HG02623 (cell line): ENCODE results near the gene DRD2.

Experiments
- ATAC-seq: cut with Tn5 transposase; IDR thresholded peaks from one replicate; pipeline ENCODE4 v1.9.1; 2021; ENCODE audit warnings: moderate library complexity; ENCODE audit not compliant: unreplicated experiment

Gene DRD2

GRCh38 chr11:113405724-113406478 is 69.3 kb downstream of the DRD2 start:
- ATAC-seq, result no peak

GRCh38 chr11:113404859-113405430 is 70.3 kb downstream of the DRD2 start:
- no peak for ATAC-seq

DNA sequence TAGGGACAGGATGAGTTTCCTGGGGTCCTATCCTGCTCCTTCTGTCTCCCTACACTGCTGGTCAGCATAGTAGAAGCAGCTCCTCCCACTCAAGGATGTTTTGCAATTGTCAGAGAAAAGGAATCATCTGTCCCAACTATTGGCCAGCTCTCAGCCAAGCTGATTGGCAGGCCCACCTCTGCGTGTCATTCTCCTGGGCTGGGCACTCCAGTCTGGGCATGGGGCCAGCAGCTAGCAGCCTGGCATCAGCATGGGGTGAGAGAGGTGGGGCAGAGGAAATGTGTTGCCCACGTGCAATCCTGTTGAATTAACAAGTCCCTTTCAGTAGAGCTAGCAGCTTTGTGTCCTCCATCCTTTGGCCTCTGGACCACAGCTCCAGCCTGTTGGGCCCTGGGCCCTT is 73.5 kb downstream of the DRD2 start:
- ATAC-seq, result no peak

DNA sequence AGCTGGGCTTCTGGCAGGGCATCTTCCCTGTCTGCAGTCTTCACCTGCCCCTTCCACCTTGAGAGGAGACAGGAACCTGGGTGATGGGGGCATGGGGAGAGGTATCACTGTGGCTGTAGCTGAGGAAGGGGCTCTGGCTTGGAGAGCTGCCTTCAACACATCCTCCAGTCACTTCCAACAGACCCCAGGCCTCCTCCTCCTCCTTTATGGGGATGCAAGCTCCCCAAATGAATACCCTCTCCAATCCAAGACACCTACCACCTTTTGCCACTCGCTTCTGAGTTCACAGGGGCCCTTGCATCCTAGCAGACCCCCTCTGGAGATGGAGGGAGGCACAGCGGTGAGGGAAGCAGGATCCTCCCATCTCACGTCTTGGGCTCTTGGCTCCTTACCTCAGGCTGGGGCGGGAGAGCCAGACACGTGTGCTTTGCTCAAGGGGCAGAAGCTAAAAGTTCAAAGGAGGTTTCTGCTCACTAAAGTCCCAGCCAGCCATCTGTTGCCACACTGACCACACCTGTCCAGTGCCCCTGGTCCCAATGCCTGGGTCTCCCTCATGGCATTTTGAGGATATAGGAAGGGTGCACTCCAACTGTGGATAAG is 74.5 kb downstream of the DRD2 start:
- ATAC-seq, result no peak

GRCh38 chr11:113398669-113399430 is 76.3 kb downstream of the DRD2 start:
- no peak for ATAC-seq

- ATAC-seq, result no peak
Measured at GRCh38 chr11:113397821-113398220, 77.4 kb downstream of the DRD2 start.

DNA sequence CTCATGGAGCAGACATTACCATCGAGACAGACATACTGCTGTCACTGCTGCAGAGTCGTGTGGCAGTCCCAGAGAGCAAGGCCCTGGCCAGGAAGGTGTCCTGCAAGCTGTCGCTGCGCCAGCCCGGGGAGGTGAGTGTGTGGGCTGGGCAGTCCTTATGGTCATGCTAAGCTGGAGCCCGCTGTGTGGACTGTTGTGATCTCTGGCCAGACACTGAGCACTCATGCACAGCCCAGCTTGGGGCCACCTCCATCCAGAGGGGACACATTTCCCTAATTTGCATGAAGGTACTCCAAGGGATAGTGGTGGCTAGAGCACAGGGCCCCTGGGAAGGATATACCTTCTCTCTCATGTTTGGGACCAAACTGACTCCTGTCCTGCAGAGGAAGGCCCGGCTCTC is 78.0 kb downstream of the DRD2 start:
- ATAC-seq, result no peak

DNA sequence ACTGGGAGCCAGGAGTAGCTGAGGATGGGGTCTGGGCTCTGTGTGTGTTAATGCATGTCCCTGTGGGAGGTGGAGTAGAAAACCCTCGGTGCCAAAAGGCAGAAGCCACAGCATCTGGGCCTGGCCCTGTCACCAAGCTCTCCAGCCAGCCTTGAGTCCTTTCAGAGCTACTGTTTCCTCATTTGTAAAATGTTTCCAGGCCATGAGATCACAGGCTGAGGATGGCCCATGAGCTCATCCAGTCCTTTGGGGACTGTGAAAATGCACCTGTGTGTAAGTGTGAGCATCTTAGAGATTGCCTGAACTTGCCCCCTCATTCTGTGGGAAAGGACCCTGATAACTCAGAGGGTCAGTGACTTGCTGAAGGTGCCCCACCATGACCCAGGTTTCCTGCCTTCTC is 78.5 kb downstream of the DRD2 start:
- ATAC-seq, result no peak

GRCh38 chr11:113395782-113396336 is 79.3 kb downstream of the DRD2 start:
- no peak for ATAC-seq

DNA sequence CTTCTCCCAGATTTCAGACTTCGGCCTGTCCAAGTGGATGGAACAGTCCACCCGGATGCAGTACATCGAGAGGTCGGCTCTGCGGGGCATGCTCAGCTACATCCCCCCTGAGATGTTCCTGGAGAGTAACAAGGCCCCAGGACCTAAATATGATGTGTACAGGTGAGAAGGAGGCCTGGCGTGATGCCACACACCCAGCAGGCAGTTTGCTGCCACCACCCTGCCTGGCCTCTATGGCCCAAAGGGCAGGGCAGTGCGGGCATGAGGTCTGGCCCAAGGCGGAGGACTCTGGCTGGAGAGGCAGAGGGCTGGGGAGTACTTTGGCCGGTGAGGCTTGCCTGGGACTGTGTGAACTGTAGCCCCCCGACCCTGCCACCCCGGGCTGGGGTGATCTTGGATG is 80.3 kb downstream of the DRD2 start:
- no peak for ATAC-seq

DNA sequence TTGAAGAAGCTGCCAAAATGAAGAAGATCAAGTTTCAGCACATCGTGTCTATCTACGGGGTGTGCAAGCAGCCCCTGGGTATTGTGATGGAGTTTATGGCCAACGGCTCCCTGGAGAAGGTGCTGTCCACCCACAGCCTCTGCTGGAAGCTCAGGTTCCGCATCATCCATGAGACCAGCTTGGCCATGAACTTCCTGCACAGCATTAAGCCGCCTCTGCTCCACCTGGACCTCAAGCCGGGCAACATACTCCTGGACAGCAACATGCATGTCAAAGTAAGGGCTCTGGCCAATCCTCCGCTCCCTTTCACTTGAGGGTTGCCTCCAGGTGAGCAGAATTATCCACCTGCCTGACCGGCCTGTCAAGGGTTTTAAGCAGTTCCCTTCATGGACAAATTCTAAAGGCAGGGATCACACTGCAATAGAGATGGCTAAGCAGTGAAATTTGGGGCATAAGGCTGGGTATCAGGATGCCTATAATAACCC is 81.7 kb downstream of the DRD2 start:
- no peak for ATAC-seq

DNA sequence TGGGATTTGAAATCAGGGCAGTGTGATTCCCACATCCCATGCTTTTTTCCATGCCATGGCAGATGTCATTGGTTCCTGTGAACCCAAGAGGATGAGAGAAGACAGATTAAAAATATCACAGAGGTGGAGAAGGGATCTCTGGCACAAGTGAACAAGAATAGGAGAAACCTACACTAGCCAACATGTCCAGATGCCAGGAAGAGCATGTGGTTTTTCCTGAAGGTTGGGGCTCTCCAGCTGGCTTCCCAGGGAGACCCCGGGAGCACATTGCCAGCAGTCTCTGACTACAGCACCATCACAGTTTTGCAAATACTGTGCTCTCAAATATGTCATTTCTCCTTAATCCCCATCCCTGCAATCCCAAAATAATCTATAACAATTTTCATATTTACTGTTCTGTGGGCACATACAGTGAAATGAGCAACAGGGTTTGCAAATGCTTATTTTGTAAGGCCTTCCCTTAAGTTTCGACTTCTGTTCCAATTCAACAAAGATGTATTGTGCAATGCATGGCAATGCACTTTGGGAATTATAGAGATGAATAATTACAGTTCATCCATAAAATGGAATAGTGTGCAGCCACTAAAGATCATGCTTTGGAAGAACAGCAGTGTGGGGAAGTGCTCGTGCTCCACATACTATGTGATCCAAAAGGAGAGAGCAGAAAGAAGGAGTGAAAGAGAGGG is 82.8 kb downstream of the DRD2 start:
- ATAC-seq, result no peak

DNA sequence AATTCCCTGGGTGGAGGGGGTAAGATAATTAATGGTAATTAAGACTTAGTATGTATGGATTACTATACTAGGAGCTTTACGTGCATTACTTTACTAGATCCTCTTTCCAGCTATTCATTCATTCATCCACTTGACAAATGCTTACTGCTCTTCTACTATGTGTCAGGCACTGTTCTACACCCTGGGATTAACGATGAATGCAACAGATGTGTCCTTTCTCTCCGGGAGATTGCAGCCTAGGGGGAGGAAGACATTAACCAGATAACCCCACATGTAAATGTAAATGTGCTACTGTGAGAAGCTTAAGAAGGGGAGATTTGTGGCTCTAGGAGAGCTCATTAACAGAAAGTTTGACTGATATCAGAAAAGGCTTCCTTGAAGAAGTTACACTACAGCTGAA is 85.9 kb downstream of the DRD2 start:
- ATAC-seq, result no peak

- no peak for ATAC-seq
Measured at GRCh38 chr11:113387605-113388211, 87.5 kb downstream of the DRD2 start, which contains the start of gene ANKK1. TSS of gene ANKK1 (plus strand) at chr11:113387779. CDS start at chr11:113387885, 106 bp downstream.

DNA sequence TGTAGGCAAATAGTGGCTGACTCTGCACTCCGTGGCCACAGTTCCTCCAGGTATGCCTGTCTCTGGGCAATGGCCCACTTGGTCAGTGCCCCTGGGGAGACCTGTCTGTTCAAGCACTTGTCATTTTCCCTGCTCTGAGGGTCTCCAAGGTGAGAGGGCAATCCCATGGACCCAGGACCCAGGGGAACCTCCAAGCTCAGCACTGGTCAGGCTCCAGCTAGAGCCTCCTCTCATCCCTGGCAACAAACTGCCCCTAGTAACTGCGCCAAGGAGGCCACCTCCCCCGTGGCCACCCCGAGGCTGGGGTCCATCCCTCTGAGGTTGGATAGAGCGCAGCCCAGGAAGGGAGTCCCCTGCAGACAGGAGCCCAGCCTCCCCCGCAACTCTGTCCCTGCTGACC is 88.3 kb downstream of the DRD2 start:
- ATAC-seq, result no peak

GRCh38 chr11:113385749-113386148 is 89.4 kb downstream of the DRD2 start:
- ATAC-seq, result no peak

DNA sequence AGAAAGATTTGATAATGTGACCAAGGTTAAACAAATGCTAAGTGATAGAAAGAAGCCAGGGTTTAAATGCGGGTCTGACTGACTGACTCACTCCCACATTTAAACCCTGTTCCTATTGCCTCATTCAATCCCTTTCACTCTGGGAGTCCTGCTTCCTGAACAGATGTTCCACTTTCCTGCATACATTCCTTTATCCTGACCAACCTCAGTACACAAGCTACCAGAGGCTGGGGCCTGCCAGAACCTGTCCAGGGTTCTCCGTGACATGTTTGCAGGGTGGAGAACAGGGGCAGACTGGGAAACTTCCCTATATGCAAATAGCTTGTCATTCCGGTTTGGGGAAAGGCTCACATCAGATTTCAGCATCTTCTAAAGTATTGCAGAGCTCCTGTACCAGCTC is 90.6 kb downstream of the DRD2 start:
- no peak for ATAC-seq

DNA sequence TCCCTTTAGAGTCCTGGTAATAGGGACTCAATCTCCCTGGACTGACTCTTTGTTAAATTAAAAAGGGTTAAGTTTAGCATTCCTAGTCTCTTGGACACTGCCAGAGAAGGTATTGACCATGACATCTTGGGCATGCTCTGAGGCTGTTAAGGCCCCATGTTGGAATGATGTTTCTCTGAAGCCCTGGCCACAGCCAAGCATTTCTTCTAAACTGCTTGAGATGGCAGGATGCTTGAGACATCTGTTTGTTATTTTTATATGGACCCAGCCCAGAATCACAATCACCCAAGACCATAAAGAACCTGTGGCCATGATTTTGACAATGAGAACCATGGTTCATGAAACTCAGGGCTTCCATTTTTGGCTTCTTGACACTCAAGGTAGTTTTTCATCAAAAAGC is 93.1 kb downstream of the DRD2 start:
- no peak for ATAC-seq

DNA sequence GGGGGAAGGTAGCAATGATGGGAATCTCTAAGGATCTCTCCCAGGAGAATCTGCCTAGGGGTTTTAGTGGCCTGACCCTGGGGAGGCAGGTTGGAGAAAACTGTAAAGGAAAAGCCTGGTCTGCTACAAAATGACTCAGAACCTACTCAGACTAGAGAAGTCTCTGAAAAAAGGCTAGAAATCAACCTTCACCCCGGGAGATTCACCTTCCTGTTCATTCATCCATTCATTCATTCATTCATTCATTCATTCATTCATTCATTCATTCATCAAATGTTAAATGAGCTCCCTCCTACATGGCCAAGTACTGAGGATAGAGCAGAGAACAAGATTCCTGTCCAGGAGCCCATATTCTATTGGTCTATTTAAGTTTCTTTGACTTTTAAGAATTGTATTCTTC is 96.5 kb downstream of the DRD2 start:
- ATAC-seq, result no peak
